Peyer's patch (tissue), 4 donors: ENCODE measurements around the gene CNNM2. TPM values are rescaled to one million over a fixed set of nuclear protein-coding genes. Genes with fewer than 3 reads are reported as not detected.

Experiments used
- DNase-seq, 3 donors: peaks; one replicate each; pipeline ENCODE4 v3.0.0-alpha.2; 2017 to 2019
- H3K27ac ChIP-seq, 4 donors: fragments of 200-600 bp; sonication (generic); one replicate each; pipeline ENCODE4 v1.5.1; 2016 to 2019
- H3K27me3 ChIP-seq, 2 donors: fragments of 200-600 bp; sonication (generic); one replicate each; pipeline ENCODE4 v1.5.1; 2019
- H3K36me3 ChIP-seq, 3 donors: fragments of 200-600 bp; sonication (generic); one replicate each; pipeline ENCODE4 v1.5.1; 2016 to 2019
- H3K4me1 ChIP-seq, 4 donors: fragments of 200-600 bp; sonication (generic); one replicate each; pipeline ENCODE4 v1.5.1; 2016 to 2019
- H3K4me3 ChIP-seq, 4 donors: fragments of 200-600 bp; sonication (generic); 1 replicate in 3 of 4; 2 replicates in 1 of 4; pipeline ENCODE4 v1.5.1; 2016 to 2019; ENCODE audit warnings: mild to moderate bottlenecking in 1 of 4
- H3K9me3 ChIP-seq, 4 donors: fragments of 200-600 bp; sonication (generic); one replicate each; pipeline ENCODE4 v1.5.1; 2016 to 2019; ENCODE audit warnings: mild to moderate bottlenecking in 1 of 4
- CTCF ChIP-seq, 6 experiments: fragments of 450-650 bp in 4 of 6; fragments of 200-600 bp in 2 of 6; sonication (generic) in 1 of 6; IDR thresholded peaks; one replicate each; pipeline ENCODE4 v1.5.1; 2017 to 2019; ENCODE audit warnings: antibody characterized with exemption in 6 of 6, mild to moderate bottlenecking in 3 of 6, moderate library complexity in 1 of 6
- POLR2A ChIP-seq, 2 donors: fragments of 450-650 bp; IDR thresholded peaks; one replicate each; pipeline ENCODE4 v1.5.1; 2017; ENCODE audit warnings: antibody characterized with exemption in 2 of 2, mild to moderate bottlenecking in 2 of 2, moderate library complexity in 2 of 2
- total RNA-seq, 4 donors: library from RNA; depleted of rRNA; stranded (reverse); fragments of >200 nt; gene quantifications; one replicate each; pipeline ENCODE4 v1.1.0, GENCODE V29; 2016

Gene CNNM2
- total RNA-seq, 4 donors from 2014 or later: 15.8 to 39.6 (median 19.2) TPM

- no peak for DNase-seq
- H3K27ac ChIP-seq: no peak overlapping the region
- TF ChIP-seq POLR2A (IDR thresholded peaks at IDR 0.05) (no peak), CTCF (IDR thresholded peaks at IDR 0.05) (no peak)
Observed at GRCh38 chr10:103040418-103040817, 122.3 kb downstream of the CNNM2 start.

DNA sequence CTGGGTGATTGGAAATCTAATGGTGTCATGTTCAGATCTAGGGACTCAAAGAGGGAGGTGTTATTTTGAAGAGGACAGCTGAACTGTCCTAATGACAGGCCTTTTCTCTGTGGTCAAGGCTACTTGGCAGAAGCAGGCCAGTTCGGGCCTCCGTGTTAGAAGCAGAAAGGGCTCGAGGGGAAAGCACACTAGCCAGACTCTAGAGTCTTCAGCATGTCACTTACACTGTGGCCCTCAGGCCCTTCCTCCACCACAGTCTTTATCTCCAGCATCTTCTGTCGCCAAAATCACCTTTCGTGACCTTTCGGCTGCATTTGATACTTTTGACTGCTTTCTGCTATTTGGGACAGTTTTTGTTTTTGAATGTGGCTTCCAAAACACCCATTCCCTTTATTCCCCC lies 123.3 kb downstream of the CNNM2 start:
- Histone ChIP-seq H3K27ac (no peak overlapping the region), H3K4me1 (no peaks in the 10 kb centered on the region), H3K4me3 (no peak overlapping the region), H3K36me3 (no peaks in the 10 kb centered on the region), H3K9me3 (no peaks in the 10 kb centered on the region), H3K27me3 (no peaks in the 10 kb centered on the region)
- no peak for TF ChIP-seq CTCF (IDR thresholded peaks at IDR 0.05)
- TF ChIP-seq POLR2A (IDR thresholded peaks at IDR 0.05): no peak
- no peak for DNase-seq

More at GRCh38 chr10:103040418-103040817, 122.3 kb downstream of the CNNM2 start:
- no peaks in the 10 kb centered on the region for H3K9me3 ChIP-seq
- H3K4me3 ChIP-seq: no peak overlapping the region
- no peaks in the 10 kb centered on the region for H3K36me3 ChIP-seq
- H3K27me3 ChIP-seq: no peaks in the 10 kb centered on the region
- no peaks in the 10 kb centered on the region for H3K4me1 ChIP-seq

- no peaks in the 10 kb centered on the region for H3K36me3 ChIP-seq
- DNase-seq: no peak
- H3K4me3 ChIP-seq: no peak overlapping the region
- H3K9me3 ChIP-seq: no peaks in the 10 kb centered on the region
- TF ChIP-seq POLR2A (IDR thresholded peaks at IDR 0.05) (no peak), CTCF (IDR thresholded peaks at IDR 0.05) (no peak)
- H3K27me3 ChIP-seq: no peaks in the 10 kb centered on the region
- H3K4me1 ChIP-seq: no peaks in the 10 kb centered on the region
- no peak overlapping the region for H3K27ac ChIP-seq
Observed at GRCh38 chr10:103042129-103042528, 124.0 kb downstream of the CNNM2 start.

- Histone ChIP-seq H3K27ac (no peak overlapping the region), H3K9me3 (no peaks in the 10 kb centered on the region), H3K36me3 (no peaks in the 10 kb centered on the region), H3K27me3 (no peaks in the 10 kb centered on the region), H3K4me1 (no peaks in the 10 kb centered on the region), H3K4me3 (no peak overlapping the region)
- DNase-seq: no peak
- TF ChIP-seq CTCF (IDR thresholded peaks at IDR 0.05): no peak
- no peak for TF ChIP-seq POLR2A (IDR thresholded peaks at IDR 0.05)
Observed at GRCh38 chr10:103042908-103043307, 124.8 kb downstream of the CNNM2 start.

GRCh38 chr10:103044942-103045489 lies 126.9 kb downstream of the CNNM2 start:
- Histone ChIP-seq H3K27me3 (no peaks in the 10 kb centered on the region), H3K9me3 (no peaks in the 10 kb centered on the region), H3K27ac (peak overlapping the region in 1 of 4 donors; percentile 24), H3K36me3 (no peaks in the 10 kb centered on the region), H3K4me3 (no peak overlapping the region), H3K4me1 (no peaks in the 10 kb centered on the region)
- no peak for TF ChIP-seq POLR2A (IDR thresholded peaks at IDR 0.05)
- no peak for TF ChIP-seq CTCF (IDR thresholded peaks at IDR 0.05)
- DNase-seq: no peak

DNA sequence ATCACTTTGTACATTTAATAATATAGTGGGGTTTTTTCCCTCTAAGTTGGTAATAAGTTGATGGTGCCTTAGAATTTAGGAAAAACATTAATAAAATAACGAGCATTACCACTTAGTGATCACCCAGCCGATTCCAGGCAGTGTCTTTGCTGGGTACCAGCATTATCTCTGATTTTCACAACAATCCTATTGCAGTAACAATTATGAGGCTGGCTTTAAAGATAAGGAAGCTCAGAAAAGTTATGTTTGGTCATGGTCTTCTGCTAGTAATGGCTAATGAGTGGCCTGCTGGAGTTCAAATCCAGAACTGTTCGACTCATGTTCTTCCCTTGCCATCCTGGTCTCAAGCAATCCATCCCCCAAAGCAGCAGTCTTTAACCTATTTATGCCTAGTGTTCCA lies 127.9 kb downstream of the CNNM2 start:
- peak overlapping the region in 1 of 4 donors; percentile 24 for H3K27ac ChIP-seq
- no peaks in the 10 kb centered on the region for H3K27me3 ChIP-seq
- H3K36me3 ChIP-seq: no peaks in the 10 kb centered on the region
- H3K4me3 ChIP-seq: no peak overlapping the region
- no peaks in the 10 kb centered on the region for H3K4me1 ChIP-seq
- TF ChIP-seq CTCF (IDR thresholded peaks at IDR 0.05) (no peak), POLR2A (IDR thresholded peaks at IDR 0.05) (no peak)
- DNase-seq: no peak
- H3K9me3 ChIP-seq: no peaks in the 10 kb centered on the region
